DND-41 (cell line): Measurements from ENCODE around the gene ZYG11A.

Experiments
- ATAC-seq: fragments of 200-7000 bp; cut with Tn5 transposase; 3 replicates; pipeline ENCODE4 v1.9.1; 2021; ENCODE audit warnings: low read depth; ENCODE audit not compliant: insufficient read depth
- DNase-seq: peaks from one replicate; pipeline ENCODE4 v3.0.0-alpha.2; 2020
- H2AFZ ChIP-seq: 2 replicates; pipeline ENCODE4 v1.6.0; 2012; ENCODE audit warnings: low read depth, low read length
- H3K27ac ChIP-seq: 2 replicates; pipeline ENCODE4 v1.5.1; 2012; ENCODE audit warnings: low read length, inconsistent platforms
- H3K27me3 ChIP-seq: fragments of 200-600 bp; sonication (generic); 2 replicates; pipeline ENCODE4 v1.6.0; 2012; ENCODE audit warnings: low read length, mild to moderate bottlenecking, inconsistent platforms; ENCODE audit not compliant: insufficient read depth, poor library complexity
- H3K36me3 ChIP-seq: 2 replicates; pipeline ENCODE4 v1.5.1; 2012; ENCODE audit warnings: low read length, inconsistent platforms; ENCODE audit not compliant: insufficient read depth
- H3K4me1 ChIP-seq: 2 replicates; pipeline ENCODE4 v1.5.1; 2012; ENCODE audit warnings: mild to moderate bottlenecking, low read length; ENCODE audit not compliant: insufficient read depth
- H3K4me2 ChIP-seq: 2 replicates; pipeline ENCODE4 v1.6.0; 2012; ENCODE audit warnings: mild to moderate bottlenecking, moderate library complexity, low read length, inconsistent platforms; ENCODE audit not compliant: insufficient read depth
- H3K4me3 ChIP-seq, 2 experiments: fragments of 200-600 bp in 1 of 2; shearing (Covaris generic) in 1 of 2; 2 replicates each; pipeline ENCODE4 v1.5.1; 2012 to 2016; ENCODE audit warnings: inconsistent platforms in 2 of 2, low read length in 2 of 2, mild to moderate bottlenecking in 2 of 2, low read depth in 1 of 2, moderate library complexity in 1 of 2
- H3K79me2 ChIP-seq: 2 replicates; pipeline ENCODE4 v1.6.0; 2012; ENCODE audit warnings: low read length, inconsistent platforms; ENCODE audit not compliant: insufficient read depth
- H3K9ac ChIP-seq: 2 replicates; pipeline ENCODE4 v1.6.0; 2012; ENCODE audit warnings: low read depth, mild to moderate bottlenecking, inconsistent platforms, low read length, moderate library complexity
- H3K9me3 ChIP-seq: 2 replicates; pipeline ENCODE4 v1.5.1; 2012; ENCODE audit warnings: low read length, moderate library complexity, mild to moderate bottlenecking, inconsistent platforms; ENCODE audit not compliant: insufficient read depth, severe bottlenecking
- H4K20me1 ChIP-seq: 2 replicates; pipeline ENCODE4 v1.6.0; 2012; ENCODE audit warnings: low read length; ENCODE audit not compliant: insufficient read depth
- CTCF ChIP-seq: IDR thresholded peaks from 2 replicates; pipeline ENCODE4 v1.5.1; 2012; ENCODE audit warnings: borderline replicate concordance, low read length, moderate library complexity, mild to moderate bottlenecking; ENCODE audit not compliant: poor library complexity, severe bottlenecking; ENCODE audit errors: extremely low read depth
- EZH2 ChIP-seq: IDR thresholded peaks from 3 replicates; pipeline ENCODE4 v1.6.1; 2012; ENCODE audit warnings: borderline replicate concordance, low read depth, mild to moderate bottlenecking, moderate library complexity, low read length, inconsistent platforms; ENCODE audit not compliant: severe bottlenecking

ZYG11A gene

GRCh38 chr1:52919723-52920483 lies 77.3 kb downstream of the ZYG11A start:
- DNase-seq (no peak), ATAC-seq (no peak)
- Histone ChIP-seq H3K27ac (no peak overlapping the region), H3K4me2 (no peak overlapping the region), H3K9me3 (no peaks in the 10 kb centered on the region), H3K36me3 (no peaks in the 10 kb centered on the region), H3K27me3 (no peaks in the 10 kb centered on the region), H4K20me1 (no peaks in the 10 kb centered on the region), H3K9ac (no peak overlapping the region), H3K4me1 (peaks cover 9% of the 10 kb centered on the region; the same call in 1 of the 2 replicates), H3K4me3 (no peak overlapping the region), H2AFZ (no peak overlapping the region), H3K79me2 (no peaks in the 10 kb centered on the region)
- TF ChIP-seq CTCF (no peak), EZH2 (no peak)

GRCh38 chr1:52920791-52921291 lies 78.3 kb downstream of the ZYG11A start:
- Histone ChIP-seq H3K27me3 (no peaks in the 10 kb centered on the region), H3K36me3 (no peaks in the 10 kb centered on the region), H3K4me3 (peak overlapping the region in 1 of 2 experiments; percentile 51; a peak in 2 of 4 replicates), H3K9ac (peak overlapping the region; percentile 53), H4K20me1 (no peaks in the 10 kb centered on the region), H3K4me2 (peak overlapping the region; percentile 46), H3K79me2 (no peaks in the 10 kb centered on the region), H3K4me1 (peaks cover 9% of the 10 kb centered on the region; the same call in 1 of the 2 replicates), H3K9me3 (no peaks in the 10 kb centered on the region), H2AFZ (no peak overlapping the region), H3K27ac (no peak overlapping the region)
- no peak for DNase-seq
- no peak for TF ChIP-seq CTCF
- no peak for TF ChIP-seq EZH2
- ATAC-seq: no peak

DNA sequence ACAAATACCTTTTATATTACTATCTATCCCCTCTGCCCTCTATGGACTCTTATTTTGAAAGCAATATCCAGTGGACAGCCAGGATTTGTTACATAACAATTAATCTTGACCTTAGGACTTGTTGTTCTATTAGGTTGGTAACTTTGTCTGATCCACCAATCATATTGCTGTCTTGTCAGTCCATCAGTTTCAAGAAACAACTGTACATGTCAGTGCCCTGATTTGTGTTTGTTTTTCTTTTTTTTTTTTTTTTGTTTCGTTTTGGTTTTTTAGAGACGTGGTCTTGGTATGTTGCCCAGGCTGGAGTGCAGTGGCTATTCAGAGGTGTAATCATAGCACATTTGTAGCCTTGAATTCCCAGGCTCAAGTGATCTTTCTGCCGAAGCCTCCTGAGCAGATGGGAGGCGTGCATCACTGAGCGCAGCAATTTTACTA lies 83.0 kb downstream of the ZYG11A start:
- no peak for ATAC-seq
- no peak overlapping the region for H3K27ac ChIP-seq
- H3K9me3 ChIP-seq: no peaks in the 10 kb centered on the region
- no peak overlapping the region for H2AFZ ChIP-seq
- H3K9ac ChIP-seq: no peak overlapping the region
- no peak for DNase-seq
- no peak for TF ChIP-seq EZH2
- no peak for TF ChIP-seq CTCF
- no peak overlapping the region for H3K4me3 ChIP-seq
- peaks cover 23% of the 10 kb centered on the region for H3K4me1 ChIP-seq
- no peaks in the 10 kb centered on the region for H3K36me3 ChIP-seq
- H3K27me3 ChIP-seq: peaks cover 3% of the 10 kb centered on the region
- no peak overlapping the region for H3K4me2 ChIP-seq
- H4K20me1 ChIP-seq: no peaks in the 10 kb centered on the region
- no peaks in the 10 kb centered on the region for H3K79me2 ChIP-seq
